Measurements from ENCODE around the gene WEE2.
"Not testable (repeated sequence)": the region's sequence is repeated elsewhere in the genome, so short reads cannot be mapped to it uniquely, and the experiment has no call there.

The WEE2 gene

DNA sequence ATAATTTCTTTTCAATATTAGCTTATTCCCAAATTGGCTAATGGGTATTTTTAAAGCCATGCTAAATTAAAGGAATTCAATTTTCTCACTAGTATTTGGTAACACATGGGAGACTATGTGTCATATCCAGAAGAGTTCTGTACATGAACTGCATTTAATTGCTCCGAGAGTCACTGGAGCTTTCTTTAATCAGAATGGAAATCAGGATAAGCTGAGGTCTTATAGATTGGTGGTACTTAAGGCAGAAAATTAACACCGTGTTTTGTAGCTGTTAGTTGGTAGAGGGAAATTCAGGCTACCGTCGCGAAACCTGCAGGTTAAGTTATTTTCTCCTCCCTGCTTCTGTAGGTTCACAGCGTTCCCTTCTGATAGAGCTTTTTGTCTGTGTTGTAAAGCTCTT is at the start of gene WEE2:
TSS of gene WEE2 (plus strand) at position 3 of the 400 bp plus-strand sequence. CDS start 406 bp downstream, outside the sequence.
- no peak for DNase-seq (ENCODE audit: low read depth)

DNA sequence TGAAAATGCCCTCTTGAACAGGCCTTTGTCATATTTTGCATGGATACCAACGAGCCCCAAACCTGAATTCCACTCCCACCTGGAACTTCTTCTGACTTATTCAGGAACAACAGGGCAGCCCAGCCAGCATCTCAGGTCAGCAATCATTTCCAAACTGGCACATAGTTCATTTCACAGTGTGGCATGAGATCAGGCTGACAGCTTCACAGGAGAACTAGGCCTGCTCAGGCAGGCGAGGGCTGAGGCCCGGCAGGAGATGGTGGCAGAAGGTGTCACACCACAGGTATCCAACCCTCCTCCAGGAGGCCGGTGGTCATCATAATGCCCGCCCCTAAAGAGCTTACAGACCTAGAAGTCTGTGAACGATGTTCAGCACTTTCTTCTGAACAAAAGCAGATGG is 48.7 kb upstream of the WEE2 start:
- DNase-seq (ENCODE audit: low read depth) = no peak

DNA sequence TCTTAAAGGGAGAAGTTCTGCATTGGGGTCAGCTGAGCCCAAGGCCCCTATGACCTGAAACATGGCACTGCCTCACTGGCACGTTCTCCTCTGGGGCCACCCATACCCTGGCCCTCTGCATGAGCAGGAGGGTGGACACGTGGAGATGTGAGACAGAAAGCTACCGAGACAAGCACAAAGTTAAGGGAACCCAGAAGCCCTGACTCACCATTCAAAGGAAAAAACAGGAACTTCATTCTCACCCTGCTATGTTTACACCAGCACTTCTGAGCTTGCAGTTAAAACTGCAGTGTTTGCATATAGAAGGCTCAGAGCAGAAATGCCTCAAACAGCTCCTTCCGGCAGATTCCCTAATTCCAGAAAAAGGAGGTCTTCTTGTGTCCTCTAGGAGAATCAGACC is 47.9 kb upstream of the WEE2 start:
- DNase-seq (ENCODE audit: low read depth) = no peak

DNA sequence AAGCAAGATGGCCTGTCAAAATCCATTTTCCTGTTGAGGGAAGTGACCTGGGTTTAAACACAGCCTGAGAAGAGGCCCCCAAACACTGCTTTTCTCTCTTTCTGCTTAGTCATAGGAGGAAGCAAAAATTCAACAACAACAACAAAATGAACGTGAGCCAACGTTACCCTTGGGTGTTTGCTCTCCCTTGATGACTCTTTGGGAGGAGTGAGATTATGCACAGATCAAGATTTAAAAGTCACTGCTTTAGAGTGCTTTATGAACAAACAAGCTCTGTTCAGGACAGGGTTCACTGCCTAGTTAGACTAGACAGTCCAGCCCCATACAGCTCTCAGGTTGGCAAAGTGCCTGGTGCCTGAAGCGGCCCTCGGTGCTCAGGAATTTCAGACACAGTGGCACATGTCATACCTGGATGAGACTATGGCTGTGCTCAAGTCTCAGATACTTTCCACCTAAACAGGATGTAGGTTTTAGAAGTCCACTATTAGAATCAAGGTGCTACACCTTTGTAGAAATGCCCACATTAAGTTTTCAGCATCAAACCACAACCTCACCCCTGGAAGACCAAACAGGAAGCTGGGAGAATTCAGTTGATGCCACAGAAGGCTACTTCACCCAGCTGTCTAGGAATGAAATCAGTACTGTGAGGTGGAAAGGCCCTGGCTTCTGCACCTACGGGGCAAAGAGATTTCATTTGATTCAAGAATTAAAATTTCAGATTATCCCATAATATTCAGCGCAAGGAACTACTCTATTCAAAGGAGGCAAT is 44.9 kb upstream of the WEE2 start:
- no peak for DNase-seq (ENCODE audit: low read depth)

DNA sequence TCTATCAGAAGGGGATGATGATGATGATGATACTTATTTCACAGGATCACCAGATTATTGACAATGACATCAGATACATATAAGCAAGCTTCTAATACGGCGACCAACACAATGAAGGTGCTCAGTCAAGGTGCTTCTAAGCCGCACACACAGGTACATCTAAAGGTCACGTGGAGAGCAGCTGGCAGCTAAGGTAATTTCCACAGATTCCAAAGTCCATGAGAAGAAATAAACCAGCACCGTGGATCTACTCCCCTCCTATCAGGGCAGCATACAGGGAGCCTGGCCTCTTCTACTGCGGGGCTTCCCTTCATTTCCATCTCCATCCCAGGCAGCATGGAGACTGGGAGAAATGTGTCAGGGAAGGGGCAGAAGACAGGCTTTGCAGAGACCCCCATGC is 43.7 kb upstream of the WEE2 start:
- DNase-seq (ENCODE audit: low read depth) = no peak

DNA sequence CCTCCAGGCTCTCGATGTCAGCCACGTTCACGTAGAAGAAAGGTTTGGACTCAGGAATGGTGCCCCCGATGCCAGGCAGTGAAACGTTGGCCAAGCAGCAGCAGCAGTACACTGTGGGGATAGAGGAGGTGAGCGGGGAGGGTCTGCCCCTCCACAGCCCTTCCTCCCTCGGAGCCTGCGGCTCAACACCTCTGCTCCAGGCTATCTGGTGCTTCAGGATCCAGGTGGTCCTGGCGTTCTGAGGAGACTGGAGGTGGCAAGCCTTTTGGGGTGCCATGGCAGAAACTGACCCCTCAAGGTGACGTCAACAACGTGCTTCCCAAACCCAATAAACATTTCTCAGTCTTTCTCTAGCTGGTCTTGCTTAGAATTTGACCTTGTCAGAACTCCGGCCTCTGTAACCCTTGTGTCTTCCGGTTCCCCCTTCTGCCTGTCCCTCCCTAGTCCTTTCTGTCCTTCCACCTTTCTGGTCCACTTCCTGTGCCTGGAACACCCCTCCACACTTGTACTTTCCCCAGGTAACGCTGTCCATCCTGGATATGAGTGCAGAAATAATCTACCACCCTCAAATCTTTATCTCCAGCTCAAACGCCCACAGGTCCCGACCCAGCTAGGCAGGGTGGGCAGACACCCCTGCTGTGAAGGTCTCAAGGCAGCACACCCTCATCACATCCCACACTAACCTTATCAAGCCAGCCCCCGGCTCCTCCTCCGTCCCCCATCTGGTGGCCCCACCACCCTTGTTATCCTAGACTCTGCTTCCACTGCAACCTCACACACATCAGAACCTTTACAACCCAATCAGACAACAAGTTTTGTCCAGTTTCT is 42.7 kb upstream of the WEE2 start:
- DNase-seq (ENCODE audit: low read depth) = no peak

DNA sequence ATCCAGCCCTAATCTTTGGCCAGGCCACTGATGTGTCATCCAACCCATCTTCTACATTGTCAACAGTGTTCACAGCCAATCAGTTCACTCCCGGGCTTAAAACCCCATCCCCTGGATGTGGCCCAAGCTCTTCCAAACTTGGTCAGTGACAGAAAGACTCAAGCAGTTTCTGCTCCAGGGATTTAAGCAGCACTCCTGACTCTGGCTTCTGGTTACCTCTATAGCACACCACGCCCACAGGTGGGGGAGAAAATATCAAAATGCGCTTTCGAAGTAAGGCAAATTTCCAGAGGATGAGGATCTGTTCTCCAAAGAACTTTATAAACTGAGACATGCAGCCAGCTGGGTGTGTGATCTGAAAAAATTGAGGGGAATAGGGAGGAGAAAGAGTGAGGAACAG is 42.1 kb upstream of the WEE2 start:
- DNase-seq (ENCODE audit: low read depth) = no peak

DNA sequence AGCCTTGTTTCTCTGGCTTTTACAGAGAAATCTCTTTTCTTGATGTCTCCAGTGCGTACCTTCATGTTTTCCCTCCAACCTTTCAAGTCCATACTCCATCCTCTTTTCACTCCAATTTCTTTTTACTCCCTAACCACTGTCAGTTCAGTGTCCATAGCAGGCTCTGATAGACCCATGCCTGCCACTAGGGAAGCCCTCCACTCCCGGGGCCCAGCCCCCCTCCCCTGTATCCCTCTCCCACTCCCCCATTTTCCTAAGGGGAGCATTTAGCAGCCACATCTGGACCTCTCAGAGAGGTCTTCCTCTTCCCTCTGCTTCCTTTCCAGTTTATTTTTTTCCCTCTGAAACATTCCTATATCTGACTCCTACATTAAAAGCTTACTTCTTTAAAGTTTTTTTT is 39.3 kb upstream of the WEE2 start:
- no peak for DNase-seq (ENCODE audit: low read depth)

DNA sequence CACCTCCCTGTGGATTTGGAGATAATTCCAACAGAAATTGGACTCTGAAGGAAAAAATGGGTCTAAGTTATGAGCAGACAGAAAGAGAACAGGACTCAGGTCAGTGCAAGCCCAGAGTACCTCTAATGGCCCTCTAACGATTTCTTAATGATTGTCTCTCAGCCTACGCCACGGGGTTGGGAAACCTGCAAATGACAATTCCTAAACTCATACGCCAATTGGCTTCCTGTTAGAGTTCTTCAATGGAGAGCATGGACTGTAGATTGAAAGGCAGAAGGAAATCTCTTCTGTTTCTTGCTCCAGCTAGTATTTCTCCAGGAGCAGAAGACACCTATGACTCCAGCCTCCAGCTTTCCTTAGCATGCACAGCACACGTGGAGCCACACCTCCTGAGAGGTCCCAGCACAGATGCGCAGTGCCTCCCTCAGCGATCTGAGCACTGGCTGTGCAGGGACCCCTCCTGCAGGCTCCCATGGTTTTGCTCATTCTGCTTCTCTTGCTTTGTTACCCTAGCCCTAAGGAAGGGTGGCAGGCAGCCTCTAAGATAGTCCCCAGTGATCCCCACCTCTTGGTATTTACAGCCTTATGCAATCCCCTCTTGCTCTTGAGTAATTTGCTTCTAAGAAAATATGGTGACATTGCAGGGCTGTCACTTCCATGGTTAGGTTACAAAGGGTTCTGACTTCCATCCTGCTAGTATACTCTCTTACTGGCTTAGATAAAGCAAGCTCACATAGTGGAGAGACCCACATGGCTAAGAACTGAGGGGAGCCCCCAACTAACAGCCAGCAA is 36.3 kb upstream of the WEE2 start:
- DNase-seq (ENCODE audit: low read depth) = no peak

DNA sequence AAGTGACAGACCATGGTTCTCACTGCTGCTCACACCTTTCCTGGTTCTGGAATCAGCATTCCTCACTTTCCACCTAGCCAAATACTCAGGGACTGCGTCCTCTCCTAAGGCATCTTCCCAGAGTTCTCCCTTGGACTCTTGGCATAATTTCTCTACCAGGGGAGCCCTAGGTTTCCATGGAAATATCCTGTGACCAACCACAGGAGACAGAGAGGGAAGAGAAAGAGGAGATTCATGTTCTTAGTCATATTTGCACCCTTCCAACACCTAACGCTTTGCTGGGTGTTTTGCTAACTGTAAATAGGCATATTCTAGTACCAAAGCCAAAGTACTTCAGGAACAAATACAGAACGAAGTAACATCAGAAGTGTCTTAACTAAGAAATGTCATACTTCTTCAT is 34.8 kb upstream of the WEE2 start:
- DNase-seq (ENCODE audit: low read depth) = no peak

DNA sequence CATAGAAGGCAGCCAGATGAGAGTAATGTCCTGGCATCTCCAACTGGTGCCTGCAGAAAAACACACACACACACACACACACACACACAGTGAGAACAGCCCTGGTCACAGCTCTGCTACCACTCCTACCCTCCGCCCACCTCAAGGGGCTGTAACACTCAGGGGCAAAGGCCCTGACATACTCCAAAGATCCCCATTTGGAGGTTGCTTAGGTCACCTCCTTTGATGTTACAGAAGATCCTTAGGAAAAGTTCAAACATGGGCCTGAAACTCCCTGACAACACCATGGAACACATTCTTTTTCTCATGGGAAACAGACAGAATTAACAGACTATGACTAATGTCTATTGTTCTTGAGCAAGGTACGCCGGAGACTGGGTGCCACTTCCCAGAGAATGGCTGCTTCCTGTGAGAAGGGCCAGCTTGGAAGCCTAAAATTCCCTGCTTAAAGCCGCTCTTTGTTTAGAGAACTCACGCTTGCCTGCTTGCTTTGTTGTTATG is 33.9 kb upstream of the WEE2 start:
- no peak for DNase-seq (ENCODE audit: low read depth)

DNA sequence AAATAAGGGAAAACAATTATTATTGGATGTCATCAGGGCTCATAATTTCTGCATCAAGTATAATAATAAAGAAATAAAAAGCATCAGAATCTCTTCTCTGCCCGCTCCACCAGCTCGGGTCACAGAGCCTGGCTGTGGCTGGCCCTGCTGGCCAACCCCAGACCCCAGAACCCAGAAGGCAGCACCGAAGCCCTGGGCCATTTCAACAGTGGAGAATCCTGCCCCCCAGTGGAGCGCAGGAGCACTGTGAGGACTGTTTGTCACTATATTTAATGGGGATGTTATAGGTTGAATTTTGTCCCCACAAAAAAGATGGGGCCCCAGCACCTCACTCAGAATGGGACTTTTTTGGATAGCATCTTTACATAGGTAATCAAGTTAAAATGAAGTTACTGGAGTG is 33.5 kb upstream of the WEE2 start:
- DNase-seq (ENCODE audit: low read depth) = no peak

DNA sequence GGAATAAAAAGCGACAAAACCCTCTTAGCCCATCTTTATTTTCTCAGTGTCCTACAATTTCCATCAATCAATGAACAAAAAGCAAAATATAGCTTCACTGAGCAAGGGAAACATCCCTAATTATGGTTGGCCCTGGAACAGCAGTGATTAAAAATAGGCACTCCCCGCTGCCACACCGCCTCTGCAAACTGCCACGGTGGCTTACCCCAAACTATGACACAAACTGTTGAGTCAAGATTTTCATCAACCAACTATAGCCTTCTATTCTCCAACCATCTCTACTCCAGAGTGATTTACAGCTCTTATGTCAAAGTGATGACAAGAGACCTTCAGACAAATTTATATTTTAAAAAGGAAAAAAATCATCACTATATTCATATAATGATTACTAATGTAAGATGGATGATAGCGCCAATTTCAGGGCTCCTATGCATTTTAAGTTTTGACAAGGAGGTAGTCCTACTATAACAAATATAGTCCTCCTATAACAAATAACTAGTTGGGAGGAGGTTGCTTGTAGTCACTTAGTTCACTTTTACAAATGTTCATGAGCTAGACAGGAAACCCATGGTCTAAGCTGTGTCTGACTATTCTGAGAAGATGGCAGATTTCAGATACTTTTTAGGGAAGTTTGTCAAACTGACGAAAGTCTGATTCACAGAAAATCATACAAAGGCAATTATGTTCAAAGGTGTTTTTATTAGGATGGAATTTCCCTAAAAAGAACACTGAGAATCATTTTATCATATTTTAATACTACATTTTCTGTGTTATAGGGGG is 32.5 kb upstream of the WEE2 start:
- no peak for DNase-seq (ENCODE audit: low read depth)

DNA sequence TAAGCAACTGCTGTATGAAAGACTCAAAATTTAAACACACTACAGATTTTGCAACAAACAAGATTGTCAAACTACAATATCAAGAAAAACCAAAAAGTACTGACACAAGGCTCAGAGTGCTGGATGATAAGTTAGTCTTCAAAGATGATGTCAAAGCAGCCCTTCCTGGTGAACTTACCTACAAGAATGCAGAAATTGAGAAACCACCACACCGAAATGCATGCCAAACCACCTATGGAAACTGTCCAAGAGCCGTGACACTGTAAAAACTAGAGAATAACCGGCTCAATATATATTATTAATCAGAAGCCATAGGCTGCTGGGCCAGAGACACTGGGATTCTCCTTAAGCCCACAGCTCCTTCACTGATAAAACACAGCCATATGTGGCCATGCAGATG is 31.5 kb upstream of the WEE2 start:
- no peak for DNase-seq (ENCODE audit: low read depth)

DNA sequence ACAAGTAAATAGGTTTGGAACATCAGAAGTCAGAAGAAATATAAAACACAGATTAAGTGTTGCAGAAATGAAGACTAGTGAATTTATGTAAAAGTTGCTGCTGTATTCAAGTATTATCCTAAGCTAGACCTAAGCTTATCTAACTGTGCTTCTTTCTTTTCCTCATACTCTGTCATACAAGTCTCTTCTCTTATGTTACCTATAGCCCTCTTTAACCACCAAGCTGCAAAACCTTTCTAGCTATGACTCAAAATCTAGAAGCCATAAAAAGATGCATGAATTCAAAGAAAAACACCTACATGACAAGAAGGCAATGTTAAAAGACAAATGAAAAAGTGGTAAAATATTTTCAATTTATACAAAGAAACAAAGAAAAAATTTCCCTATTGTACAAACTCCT is 29.1 kb upstream of the WEE2 start:
- no peak for DNase-seq (ENCODE audit: low read depth)

DNA sequence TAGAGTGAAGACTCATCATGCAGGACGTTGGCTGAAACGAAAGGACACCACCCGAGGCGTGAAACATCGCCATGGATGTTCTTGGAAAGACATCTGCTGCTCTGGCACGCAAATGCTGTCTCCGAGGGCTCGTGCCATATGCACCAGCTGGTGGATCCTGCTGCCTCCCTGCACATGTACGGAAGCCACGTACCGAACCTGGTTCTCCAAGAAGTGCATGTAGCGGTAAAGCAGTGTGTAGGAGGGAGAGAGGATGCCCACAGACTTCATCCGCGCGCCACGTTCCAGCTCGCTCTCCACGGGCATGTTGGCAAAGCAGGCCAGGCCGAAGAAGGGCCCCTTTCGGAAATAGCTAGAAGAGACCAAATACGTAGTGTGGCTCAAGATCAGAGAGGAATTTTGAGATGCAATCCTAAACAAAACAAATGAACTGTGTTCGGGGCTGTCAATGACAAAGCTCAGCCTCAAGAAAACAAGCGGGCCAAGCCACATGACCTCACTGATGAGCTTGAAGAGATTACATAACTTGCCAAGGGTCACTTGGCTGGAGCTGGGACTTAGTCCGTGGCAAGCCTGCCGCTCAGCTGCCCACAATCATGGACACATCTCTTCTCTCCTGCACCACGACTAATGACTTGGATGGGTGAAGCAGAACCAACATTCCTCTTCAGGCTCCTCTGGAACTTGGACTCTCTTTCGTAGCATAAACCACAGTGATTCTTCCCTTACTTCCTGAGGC is 22.7 kb upstream of the WEE2 start:
- DNase-seq (ENCODE audit: low read depth) = no peak

DNA sequence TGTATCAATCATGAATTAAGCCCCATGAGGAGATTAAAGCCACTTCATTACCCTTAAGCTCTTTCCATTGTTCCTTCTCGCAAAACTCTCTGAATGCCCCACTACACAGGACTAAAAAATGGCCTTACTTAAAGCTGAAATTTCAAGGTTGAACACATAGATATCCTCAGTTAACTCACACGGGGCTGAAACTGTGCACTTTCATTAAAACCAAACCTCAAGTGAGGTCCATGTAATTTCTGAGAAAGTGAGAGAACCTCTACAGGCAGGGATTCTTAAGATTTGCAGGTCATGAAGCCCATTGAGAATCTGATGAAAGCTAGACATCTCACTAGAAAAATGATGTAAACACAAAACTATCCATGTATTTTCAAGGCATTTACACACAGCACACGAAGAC is 22.1 kb upstream of the WEE2 start:
- DNase-seq (ENCODE audit: low read depth) = no peak

DNA sequence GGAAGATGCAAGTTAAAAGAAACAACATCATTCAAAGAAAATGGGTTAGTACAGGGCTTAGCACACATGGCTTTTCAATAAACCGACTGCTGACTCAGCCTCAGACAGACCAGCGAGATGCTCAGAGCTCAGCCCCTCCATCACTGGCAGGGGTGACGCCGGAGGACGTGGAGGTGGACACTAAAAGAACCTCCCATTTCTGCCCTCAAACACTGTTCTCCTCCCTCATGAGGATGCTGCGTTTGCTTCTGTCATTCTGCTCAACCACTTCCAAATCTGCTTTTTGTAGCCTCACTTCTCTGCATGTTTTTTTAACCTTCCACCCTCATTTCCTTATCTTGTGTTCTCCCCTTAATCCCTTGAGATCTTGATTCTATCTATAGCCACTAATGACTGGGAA is 21.5 kb upstream of the WEE2 start:
- DNase-seq (ENCODE audit: low read depth) = no peak

DNA sequence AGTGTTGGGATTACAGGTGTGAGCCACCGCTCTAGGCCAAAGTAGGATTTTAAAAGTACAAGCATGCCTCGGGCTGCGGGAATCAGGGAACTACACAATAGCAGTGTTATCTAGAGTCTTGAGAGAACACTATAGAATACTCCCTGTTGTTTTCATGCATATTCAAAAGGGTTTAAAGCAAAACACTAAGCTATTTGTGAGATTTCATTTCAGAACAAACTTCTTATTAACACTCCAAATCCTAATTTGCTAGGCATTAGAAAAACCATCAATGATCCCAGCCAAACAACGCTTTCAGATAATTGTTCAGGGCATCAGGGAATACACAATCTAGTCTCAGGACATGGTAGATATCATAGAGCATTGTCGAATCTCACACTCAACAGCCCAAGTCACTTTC is 20.1 kb upstream of the WEE2 start:
- DNase-seq (ENCODE audit: low read depth) = no peak

DNA sequence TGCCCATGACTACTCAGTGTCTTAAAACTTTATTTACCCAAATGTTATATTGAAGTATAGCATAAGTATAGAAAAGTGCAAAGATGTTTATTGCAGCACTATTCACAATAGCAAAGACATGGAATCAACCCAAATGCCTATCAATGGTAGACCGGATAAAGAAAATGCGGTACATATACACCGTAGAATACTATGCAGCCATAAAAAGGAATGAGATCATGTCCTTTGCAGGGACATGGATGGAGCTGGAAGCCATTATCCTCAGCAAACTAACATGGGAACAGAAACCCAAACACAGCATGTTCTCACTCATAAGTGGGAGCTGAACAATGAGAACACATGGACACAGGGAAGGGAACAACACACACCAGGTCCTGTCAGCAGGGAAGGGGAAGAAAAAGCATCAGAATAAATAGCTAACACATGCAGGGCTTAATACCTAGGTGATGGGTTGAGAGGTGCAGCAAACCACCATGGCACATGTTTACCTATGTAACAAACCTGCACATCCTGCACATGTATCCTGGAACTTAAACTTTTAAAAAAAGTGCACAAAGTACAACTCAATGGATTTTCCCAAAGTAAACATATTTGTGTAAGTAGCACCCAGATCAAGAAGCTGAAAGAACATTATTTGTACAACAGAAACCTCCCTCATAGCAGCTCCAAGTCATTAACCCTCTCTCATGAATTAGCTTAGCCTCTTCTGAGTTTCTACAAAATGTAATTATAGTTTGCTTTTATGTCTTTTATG is 18.9 kb upstream of the WEE2 start:
- DNase-seq (ENCODE audit: low read depth) = not testable (repeated sequence)

All from GM04503 (cell line).